ENCODE results near the gene HM13.

- TF ChIP-seq RAD21 (IDR thresholded peaks at IDR 0.05) (no peak), CTCF (IDR thresholded peaks at IDR 0.05; ENCODE audit: low read depth, low read length, missing input control) (no peak), SP1 (IDR thresholded peaks at IDR 0.05) (no peak), MAX (IDR thresholded peaks at IDR 0.05) (no peak), HNF4A (conservative IDR thresholded peaks at IDR 0.05) (no peak), YY1 (IDR thresholded peaks at IDR 0.05) (no peak), RXRA (IDR thresholded peaks at IDR 0.05) (no peak), GABPA (IDR thresholded peaks at IDR 0.05 in 1 of 2, conservative IDR thresholded peaks at IDR 0.05 in 1 of 2) (no peak), TAF1 (conservative IDR thresholded peaks at IDR 0.05) (no peak), HNF4G (IDR thresholded peaks at IDR 0.05) (no peak), EGR1 (IDR thresholded peaks at IDR 0.05; ENCODE audit: low read depth in 2 of 2) (no peak), JUND (IDR thresholded peaks at IDR 0.05) (no peak), ZBTB33 (IDR thresholded peaks at IDR 0.05) (no peak)
- TF ChIP-seq, protein P1, sequence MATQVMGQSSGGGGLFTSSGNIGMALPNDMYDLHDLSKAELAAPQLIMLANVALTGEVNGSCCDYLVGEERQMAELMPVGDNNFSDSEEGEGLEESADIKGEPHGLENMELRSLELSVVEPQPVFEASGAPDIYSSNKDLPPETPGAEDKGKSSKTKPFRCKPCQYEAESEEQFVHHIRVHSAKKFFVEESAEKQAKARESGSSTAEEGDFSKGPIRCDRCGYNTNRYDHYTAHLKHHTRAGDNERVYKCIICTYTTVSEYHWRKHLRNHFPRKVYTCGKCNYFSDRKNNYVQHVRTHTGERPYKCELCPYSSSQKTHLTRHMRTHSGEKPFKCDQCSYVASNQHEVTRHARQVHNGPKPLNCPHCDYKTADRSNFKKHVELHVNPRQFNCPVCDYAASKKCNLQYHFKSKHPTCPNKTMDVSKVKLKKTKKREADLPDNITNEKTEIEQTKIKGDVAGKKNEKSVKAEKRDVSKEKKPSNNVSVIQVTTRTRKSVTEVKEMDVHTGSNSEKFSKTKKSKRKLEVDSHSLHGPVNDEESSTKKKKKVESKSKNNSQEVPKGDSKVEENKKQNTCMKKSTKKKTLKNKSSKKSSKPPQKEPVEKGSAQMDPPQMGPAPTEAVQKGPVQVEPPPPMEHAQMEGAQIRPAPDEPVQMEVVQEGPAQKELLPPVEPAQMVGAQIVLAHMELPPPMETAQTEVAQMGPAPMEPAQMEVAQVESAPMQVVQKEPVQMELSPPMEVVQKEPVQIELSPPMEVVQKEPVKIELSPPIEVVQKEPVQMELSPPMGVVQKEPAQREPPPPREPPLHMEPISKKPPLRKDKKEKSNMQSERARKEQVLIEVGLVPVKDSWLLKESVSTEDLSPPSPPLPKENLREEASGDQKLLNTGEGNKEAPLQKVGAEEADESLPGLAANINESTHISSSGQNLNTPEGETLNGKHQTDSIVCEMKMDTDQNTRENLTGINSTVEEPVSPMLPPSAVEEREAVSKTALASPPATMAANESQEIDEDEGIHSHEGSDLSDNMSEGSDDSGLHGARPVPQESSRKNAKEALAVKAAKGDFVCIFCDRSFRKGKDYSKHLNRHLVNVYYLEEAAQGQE (IDR thresholded peaks at IDR 0.05), result no peak
Measured at GRCh38 chr20:31488115-31488514, 26.1 kb upstream of the HM13 start.

Measured in liver (tissue), 3 donors.